HG02970 (cell line): ENCODE results near the gene COX10.
"Not testable (repeated sequence)": the region's sequence is repeated elsewhere in the genome, so short reads cannot be mapped to it uniquely, and the experiment has no call there.

Experiments
- ATAC-seq: cut with Tn5 transposase; IDR thresholded peaks from one replicate; pipeline ENCODE4 v1.9.1; 2021; ENCODE audit warnings: mild to moderate bottlenecking, moderate library complexity, moderate number of reproducible peaks; ENCODE audit not compliant: unreplicated experiment, low FRiP score

COX10 gene

DNA sequence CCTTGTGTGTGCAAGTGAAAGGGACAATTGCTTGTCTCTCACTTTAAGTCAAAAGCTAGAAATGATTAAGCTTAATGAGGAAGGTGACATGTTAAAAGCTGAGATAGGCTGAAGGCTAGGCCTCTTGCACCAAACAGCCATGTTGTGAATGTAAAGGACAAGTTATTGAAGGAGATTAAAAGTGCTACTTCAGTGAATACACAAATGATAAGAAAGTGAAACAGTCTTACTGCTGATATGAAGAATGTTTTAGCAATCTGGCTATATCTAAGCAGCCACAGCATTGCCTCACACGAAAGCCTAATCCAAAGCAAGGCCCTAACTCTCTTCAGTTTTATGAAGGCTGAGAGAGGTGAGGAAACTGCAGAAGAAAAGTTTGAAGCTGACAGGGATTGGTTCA lies 96.3 kb downstream of the COX10 start:
- no peak for ATAC-seq

DNA sequence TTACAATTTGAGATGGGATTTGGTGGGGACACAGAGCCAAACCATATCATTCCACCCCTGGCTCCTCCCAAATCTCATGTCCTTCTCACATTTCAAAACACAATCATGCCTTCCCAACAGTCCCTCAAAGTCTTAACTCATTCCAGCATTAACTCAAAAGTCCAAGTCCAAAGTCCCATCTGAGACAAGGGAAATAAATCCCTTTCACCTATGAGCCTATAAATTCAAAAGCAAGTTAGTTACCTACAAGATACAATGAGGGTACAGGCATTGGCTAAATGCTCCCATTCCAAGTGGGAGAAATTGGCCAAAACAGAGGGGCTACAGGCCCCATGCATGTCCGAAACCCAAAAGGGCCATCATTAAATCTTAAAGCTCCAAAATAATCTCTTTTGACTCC lies 98.5 kb downstream of the COX10 start:
- ATAC-seq = not testable (repeated sequence)

- no peak for ATAC-seq
These were observed 99.3 kb downstream of the COX10 start for GRCh38 chr17:14168582-14168981.

DNA sequence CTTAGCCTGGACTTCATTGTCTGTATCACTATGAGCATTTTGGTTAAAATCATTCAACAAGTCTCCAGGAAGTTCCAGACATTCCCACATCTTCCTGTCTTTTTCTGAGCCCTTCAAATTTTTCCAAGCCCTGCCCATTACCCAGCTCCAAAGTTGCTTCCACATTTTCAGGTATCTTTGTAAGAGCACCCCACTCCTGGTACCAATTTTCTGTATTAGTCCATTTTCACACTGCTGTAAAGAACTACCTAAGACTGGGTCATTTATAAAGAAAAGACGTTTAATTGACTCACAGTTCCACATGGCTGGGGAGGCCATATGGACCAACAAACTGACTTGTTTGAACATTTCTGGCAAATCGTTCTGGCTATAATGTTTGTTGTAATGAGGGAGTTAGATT lies 100.0 kb downstream of the COX10 start:
- no peak for ATAC-seq

DNA sequence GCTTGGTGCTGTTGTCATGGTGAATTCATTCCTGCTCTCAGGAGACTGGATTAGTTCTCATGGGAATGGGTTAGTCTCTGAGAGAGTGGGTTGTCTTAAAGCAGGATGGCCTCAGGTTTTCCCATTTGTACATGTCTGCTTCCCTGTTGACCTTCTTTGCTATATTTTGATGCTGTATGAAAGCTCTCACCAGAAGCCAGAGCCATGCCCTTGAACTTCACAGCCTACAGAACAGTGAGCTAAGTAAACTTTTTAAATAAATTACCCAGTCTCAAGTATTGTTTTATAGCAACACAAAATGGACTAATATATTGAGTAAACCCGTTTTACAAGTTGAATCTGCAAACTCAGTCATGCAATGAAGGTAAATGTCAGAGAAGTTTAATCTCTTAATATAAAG lies 100.6 kb downstream of the COX10 start:
- no peak for ATAC-seq

DNA sequence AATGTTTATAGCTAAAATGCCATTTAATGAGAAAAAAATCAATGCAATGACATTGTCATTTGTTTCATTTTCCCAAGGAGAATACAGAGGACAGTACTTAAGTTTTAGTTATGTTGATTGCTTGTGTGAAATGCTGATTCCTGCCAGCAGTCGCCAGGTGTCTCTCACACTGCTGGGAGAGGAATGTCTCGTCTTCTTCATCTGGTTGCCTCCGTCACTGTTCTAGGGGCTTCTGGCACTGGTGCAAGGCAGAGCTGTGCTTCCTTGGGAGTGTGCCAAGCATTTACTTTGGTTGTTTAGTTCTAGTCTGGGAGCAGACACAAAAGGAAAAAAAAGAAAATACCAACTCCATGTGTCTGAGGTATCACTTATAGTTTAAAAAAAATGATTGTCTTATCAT lies 107.7 kb downstream of the COX10 start:
- ATAC-seq = not testable (repeated sequence)

- not testable (repeated sequence) for ATAC-seq
These were observed 108.5 kb downstream of the COX10 start for GRCh38 chr17:14177801-14178200.

- ATAC-seq = not testable (repeated sequence)
These were observed 110.6 kb downstream of the COX10 start for GRCh38 chr17:14179951-14180350.

GRCh38 chr17:14182084-14182483 lies 112.8 kb downstream of the COX10 start:
- ATAC-seq = not testable (repeated sequence)

- ATAC-seq = not testable (repeated sequence)
These were observed 115.2 kb downstream of the COX10 start for GRCh38 chr17:14184536-14184935.

- ATAC-seq = not testable (repeated sequence)
These were observed 117.1 kb downstream of the COX10 start for GRCh38 chr17:14186443-14186842.

GRCh38 chr17:14190774-14191173 lies 121.5 kb downstream of the COX10 start:
- ATAC-seq = not testable (repeated sequence)

GRCh38 chr17:14191469-14191868 lies 122.2 kb downstream of the COX10 start:
- not testable (repeated sequence) for ATAC-seq

- not testable (repeated sequence) for ATAC-seq
These were observed 122.7 kb downstream of the COX10 start for GRCh38 chr17:14192039-14192438.

DNA sequence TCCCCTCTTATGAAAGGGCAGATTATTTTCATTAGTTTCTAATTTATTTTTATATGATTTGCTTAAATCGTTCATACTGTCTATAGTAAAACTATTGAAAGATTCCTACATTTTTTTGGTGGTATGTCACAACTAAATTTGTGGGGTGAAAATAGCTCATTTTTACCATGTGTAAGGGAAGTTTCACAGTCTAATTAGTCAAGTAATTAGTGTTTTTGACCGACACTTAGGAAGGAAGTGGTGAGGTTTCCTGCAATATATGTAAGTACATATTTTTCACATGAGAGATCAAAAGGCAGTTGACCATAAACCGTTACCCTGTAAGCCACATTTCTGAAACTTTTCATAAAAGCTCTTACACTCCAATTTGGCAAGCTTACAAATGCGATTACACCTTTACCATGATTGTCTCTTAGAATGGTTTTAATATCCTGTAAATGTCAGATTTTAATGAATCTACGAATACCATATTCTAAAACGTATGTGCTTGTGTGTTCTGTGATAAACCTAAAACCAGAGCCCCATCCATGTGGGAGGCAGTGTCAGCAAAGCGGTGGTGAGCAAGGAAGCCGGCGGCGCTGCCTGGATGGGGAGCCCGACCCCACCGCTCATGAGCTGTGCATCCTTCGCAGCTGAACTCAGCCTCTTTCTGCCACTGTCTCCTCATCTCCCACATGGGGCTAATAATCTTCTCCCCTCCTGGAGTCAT lies 123.5 kb downstream of the COX10 start:
- ATAC-seq = not testable (repeated sequence)

GRCh38 chr17:14196377-14196997 lies 127.2 kb downstream of the COX10 start:
- no peak for ATAC-seq

DNA sequence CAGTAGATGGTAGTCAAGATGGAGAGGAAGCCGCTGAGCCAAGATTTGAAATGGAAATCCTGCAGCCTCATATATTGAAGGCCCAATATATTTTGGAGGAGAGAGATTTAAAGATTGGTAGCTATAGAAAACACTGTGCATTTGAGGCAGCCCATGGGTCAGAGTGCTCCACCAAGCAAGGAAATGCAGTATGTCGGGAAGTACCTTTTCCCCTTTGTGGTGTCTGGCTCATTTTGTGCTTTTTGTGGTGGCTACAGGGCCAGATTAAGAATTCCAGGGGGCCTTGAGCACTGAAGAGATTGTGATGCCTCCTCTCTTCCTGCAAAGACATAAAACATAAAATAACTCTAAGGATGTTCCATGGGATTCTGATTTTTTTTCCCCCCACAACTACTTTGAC lies 127.8 kb downstream of the COX10 start:
- ATAC-seq = no peak

- no peak for ATAC-seq
These were observed 128.3 kb downstream of the COX10 start for GRCh38 chr17:14197586-14197985.

DNA sequence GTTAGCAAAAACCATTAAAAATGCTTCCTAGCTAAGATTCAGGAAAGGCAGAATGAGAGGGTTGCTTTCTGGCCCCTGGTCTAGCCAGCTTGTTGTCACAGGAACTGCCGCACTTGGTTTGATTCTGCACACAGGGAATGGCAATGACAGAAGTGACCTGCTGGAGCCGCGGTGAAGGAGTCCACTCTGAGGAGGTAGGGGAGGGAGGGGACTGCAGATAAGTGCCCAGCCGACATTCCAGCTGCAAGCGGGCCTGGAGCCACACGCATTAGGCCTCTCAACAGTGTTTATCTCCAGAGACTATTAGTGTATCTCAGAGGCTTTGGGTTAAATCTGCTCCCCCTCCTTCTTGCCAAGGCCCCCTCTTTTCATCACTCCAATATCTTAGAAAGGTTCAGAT lies 128.7 kb downstream of the COX10 start:
- no peak for ATAC-seq

GRCh38 chr17:14198575-14198974 lies 129.3 kb downstream of the COX10 start:
- no peak for ATAC-seq

DNA sequence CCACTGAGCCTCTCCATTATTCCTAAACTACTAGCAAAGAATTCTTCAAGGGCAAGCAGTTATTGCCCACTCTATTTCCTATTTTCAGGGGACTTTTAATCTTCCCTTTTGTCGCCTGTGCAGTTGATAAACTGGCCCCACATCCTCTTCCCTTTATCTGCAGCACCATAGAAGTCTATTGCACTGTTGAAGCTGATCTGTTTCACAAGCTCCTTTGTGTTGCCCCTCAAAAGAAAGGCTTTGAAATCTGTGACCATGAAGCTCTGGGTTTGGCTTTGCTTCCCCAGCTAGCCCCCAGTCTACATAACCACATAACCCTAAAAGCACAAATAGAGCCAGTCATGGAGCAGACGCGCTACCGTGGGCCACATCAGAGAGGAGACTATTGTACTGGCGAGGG lies 130.3 kb downstream of the COX10 start:
- no peak for ATAC-seq

DNA sequence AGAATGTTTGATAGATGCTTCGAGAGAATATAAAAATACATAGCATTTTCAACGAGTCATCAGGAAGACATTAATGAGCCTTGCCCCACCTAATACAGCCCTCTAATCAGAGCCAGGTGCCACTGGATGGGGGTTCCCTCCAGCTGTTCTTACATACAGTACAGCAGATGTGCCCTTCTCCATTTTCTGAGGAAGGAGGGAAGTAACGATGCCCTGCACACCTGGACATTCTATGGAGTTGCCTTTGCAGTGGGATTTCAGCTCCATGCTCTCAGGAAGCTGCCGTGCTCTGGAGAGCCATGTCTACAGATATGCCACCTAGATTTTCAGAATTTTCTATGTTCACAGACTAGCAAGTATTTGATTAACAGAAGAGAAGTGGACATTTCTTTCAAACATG lies 131.1 kb downstream of the COX10 start:
- no peak for ATAC-seq
